Esophagus squamous epithelium (tissue), 4 donors: ENCODE results near the gene PLEKHM3.

Source experiments
- POLR2A ChIP-seq, 4 donors: fragments of 450-650 bp; IDR thresholded peaks; one replicate each; pipeline ENCODE4 v1.6.1; 2017; ENCODE audit warnings: antibody characterized with exemption in 4 of 4, mild to moderate bottlenecking in 4 of 4, moderate library complexity in 3 of 4
- TF ChIP-seq, protein P1 (sequence below), 6 experiments: fragments of 450-650 bp in 4 of 6; fragments of 200-600 bp in 2 of 6; sonication (generic) in 2 of 6; IDR thresholded peaks; one replicate each; pipeline ENCODE4 v1.5.1; 2016 to 2019; ENCODE audit warnings: antibody characterized with exemption in 6 of 6, mild to moderate bottlenecking in 4 of 6, moderate library complexity in 4 of 6

GRCh38 chr2:207984765-207985480 lies 40.4 kb downstream of the PLEKHM3 start:
- TF ChIP-seq POLR2A (IDR thresholded peaks at IDR 0.05), result no peak
- TF ChIP-seq, protein P1, sequence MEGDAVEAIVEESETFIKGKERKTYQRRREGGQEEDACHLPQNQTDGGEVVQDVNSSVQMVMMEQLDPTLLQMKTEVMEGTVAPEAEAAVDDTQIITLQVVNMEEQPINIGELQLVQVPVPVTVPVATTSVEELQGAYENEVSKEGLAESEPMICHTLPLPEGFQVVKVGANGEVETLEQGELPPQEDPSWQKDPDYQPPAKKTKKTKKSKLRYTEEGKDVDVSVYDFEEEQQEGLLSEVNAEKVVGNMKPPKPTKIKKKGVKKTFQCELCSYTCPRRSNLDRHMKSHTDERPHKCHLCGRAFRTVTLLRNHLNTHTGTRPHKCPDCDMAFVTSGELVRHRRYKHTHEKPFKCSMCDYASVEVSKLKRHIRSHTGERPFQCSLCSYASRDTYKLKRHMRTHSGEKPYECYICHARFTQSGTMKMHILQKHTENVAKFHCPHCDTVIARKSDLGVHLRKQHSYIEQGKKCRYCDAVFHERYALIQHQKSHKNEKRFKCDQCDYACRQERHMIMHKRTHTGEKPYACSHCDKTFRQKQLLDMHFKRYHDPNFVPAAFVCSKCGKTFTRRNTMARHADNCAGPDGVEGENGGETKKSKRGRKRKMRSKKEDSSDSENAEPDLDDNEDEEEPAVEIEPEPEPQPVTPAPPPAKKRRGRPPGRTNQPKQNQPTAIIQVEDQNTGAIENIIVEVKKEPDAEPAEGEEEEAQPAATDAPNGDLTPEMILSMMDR (IDR thresholded peaks at IDR 0.05), result no peak
